CD4-positive, CD25-positive, alpha-beta regulatory T cell (primary cell): Measurements from ENCODE around the gene ITSN1. TPM values are rescaled to one million over a fixed set of nuclear protein-coding genes. Genes with fewer than 3 reads are reported as not detected.

Experiments
- ATAC-seq, 2 donors: fragments of 150-1000 bp; cut with Tn5 transposase; one replicate each; pipeline ENCODE4 v1.10.0; 2021; ENCODE audit warnings: low read depth in 2 of 2, moderate number of reproducible peaks in 2 of 2, moderate library complexity in 1 of 2
- DNase-seq, 3 donors: peaks; one replicate each; pipeline versions ENCODE4 v3.0.0 to v3.0.0-alpha.2; 2012 to 2022; ENCODE audit warnings: mixed read lengths in 1 of 3
- H3K27ac ChIP-seq: one replicate; pipeline ENCODE4 v1.7.0; 2013; ENCODE audit warnings: mild to moderate bottlenecking, low read length; ENCODE audit not compliant: insufficient read depth, poor library complexity, severe bottlenecking
- H3K27me3 ChIP-seq: one replicate; pipeline ENCODE4 v1.7.0; 2013; ENCODE audit warnings: low read length; ENCODE audit not compliant: control insufficient read depth, insufficient read depth
- H3K36me3 ChIP-seq: one replicate; pipeline ENCODE4 v1.7.0; 2013; ENCODE audit warnings: mild to moderate bottlenecking, low read length, moderate library complexity; ENCODE audit not compliant: control insufficient read depth, insufficient read depth
- H3K4me1 ChIP-seq: 2 replicates; pipeline ENCODE4 v1.7.0; 2013; ENCODE audit warnings: mild to moderate bottlenecking, low read length; ENCODE audit not compliant: insufficient read depth, control insufficient read depth, poor library complexity, severe bottlenecking
- H3K4me3 ChIP-seq: one replicate; pipeline ENCODE4 v1.7.0; 2013; ENCODE audit warnings: low read depth, mild to moderate bottlenecking, low read length, moderate library complexity
- H3K9me3 ChIP-seq, 2 experiments: 1 replicate in 1 of 2; 2 replicates in 1 of 2; pipeline ENCODE4 v1.7.0; 2013; ENCODE audit warnings: low read length in 2 of 2, mild to moderate bottlenecking in 1 of 2, moderate library complexity in 1 of 2; ENCODE audit not compliant: control insufficient read depth in 2 of 2
- H3K27ac Mint-ChIP-seq, 3 donors: one replicate each; pipeline ENCODE4 v1.8.0; 2020 to 2022; ENCODE audit warnings: mild to moderate bottlenecking in 3 of 3, mixed read lengths in 3 of 3, moderate library complexity in 2 of 3
- H3K27me3 Mint-ChIP-seq: one replicate; pipeline ENCODE4 v1.8.0; 2022; ENCODE audit warnings: mild to moderate bottlenecking, mixed read lengths
- H3K36me3 Mint-ChIP-seq: one replicate; pipeline ENCODE4 v1.8.0; 2020; ENCODE audit warnings: mixed read lengths
- H3K4me1 Mint-ChIP-seq, 4 donors: one replicate each; pipeline ENCODE4 v1.8.0; 2020 to 2022; ENCODE audit warnings: mixed read lengths in 4 of 4, mild to moderate bottlenecking in 1 of 4
- H3K4me3 Mint-ChIP-seq, 4 donors: one replicate each; pipeline ENCODE4 v1.8.0; 2020 to 2022; ENCODE audit warnings: mild to moderate bottlenecking in 4 of 4, mixed read lengths in 4 of 4, moderate library complexity in 3 of 4
- H3K9me3 Mint-ChIP-seq, 7 donors: one replicate each; pipeline ENCODE4 v1.8.0; 2020 to 2022; ENCODE audit warnings: mixed read lengths in 7 of 7, mild to moderate bottlenecking in 3 of 7, moderate library complexity in 2 of 7
- polyA plus RNA-seq, 4 donors: library from polyadenylated mRNA; unstranded; fragments of 300-500 nt; fragmentation: Illumina TruSeq; gene quantifications; one replicate each; pipeline ENCODE4 v1.2.3, GENCODE V29; 2021
- total RNA-seq: library from RNA; stranded (reverse); gene quantifications from one replicate; pipeline ENCODE4 v1.2.3, GENCODE V29; 2022

The ITSN1 gene
- total and polyA plus RNA-seq, 5 donors from 2014 or later, result 0.17 to 1.1 (median 0.44) TPM

GRCh38 chr21:33939226-33939625, 296.9 kb downstream of the ITSN1 start:
- H3K36me3 Mint-ChIP-seq, result peaks cover 27% of the 10 kb centered on the region
- peak overlapping the region; percentile 22 to 98 (median 50) for H3K4me3 Mint-ChIP-seq
- peaks cover 25 to 89% (median 51%) of the 10 kb centered on the region in 4 donors for H3K4me1 Mint-ChIP-seq
- Histone ChIP-seq H3K27me3 (no peaks in the 10 kb centered on the region), H3K36me3 (peaks cover 30% of the 10 kb centered on the region), H3K4me1 (peaks cover 51% of the 10 kb centered on the region), H3K4me3 (peak overlapping the region; percentile 5), H3K9me3 (no peaks in the 10 kb centered on the region), H3K27ac (peak overlapping the region; percentile 96)
- DNase-seq (no peak), ATAC-seq (no peak)
- no peaks in the 10 kb centered on the region for H3K27me3 Mint-ChIP-seq
- peak overlapping the region; percentile 99 to 100 (median 100) for H3K27ac Mint-ChIP-seq
- no peaks in the 10 kb centered on the region for H3K9me3 Mint-ChIP-seq

- H3K36me3 Mint-ChIP-seq, result peaks cover 32% of the 10 kb centered on the region
- peak in 1 of 3 donors; percentile 30 for DNase-seq
Observed at GRCh38 chr21:33940164-33940880, 298.0 kb downstream of the ITSN1 start.

GRCh38 chr21:33940881-33941245, 298.6 kb downstream of the ITSN1 start:
- Histone ChIP-seq H3K27ac (no peak overlapping the region), H3K4me1 (peaks cover 47% of the 10 kb centered on the region), H3K4me3 (no peak overlapping the region), H3K27me3 (no peaks in the 10 kb centered on the region), H3K9me3 (no peaks in the 10 kb centered on the region), H3K36me3 (peaks cover 33% of the 10 kb centered on the region)
- DNase-seq (no peak), ATAC-seq (no peak)
- Mint-ChIP-seq H3K36me3 (peaks cover 28% of the 10 kb centered on the region), H3K4me3 (peak overlapping the region in 3 of 4 donors; percentile 65 to 81 (median 71)), H3K27ac (peak overlapping the region; percentile 79 to 100 (median 82)), H3K27me3 (no peaks in the 10 kb centered on the region), H3K9me3 (peaks cover 0 to 3% (median 0%) of the 10 kb centered on the region in 7 donors), H3K4me1 (peaks cover 22 to 87% (median 52%) of the 10 kb centered on the region in 4 donors)

More at GRCh38 chr21:33940164-33940880, 298.0 kb downstream of the ITSN1 start:
- no peak overlapping the region for H3K4me3 ChIP-seq
- H3K4me1 Mint-ChIP-seq, result peaks cover 21 to 89% (median 52%) of the 10 kb centered on the region in 4 donors
- ATAC-seq, result no peak
- peak overlapping the region; percentile 56 to 81 (median 72) for H3K4me3 Mint-ChIP-seq
- no peaks in the 10 kb centered on the region for H3K9me3 ChIP-seq
- H3K27ac Mint-ChIP-seq, result peak overlapping the region; percentile 79 to 100 (median 82)
- H3K27me3 Mint-ChIP-seq, result no peaks in the 10 kb centered on the region
- peak overlapping the region; percentile 96 for H3K27ac ChIP-seq
- H3K36me3 ChIP-seq, result peaks cover 35% of the 10 kb centered on the region
- H3K27me3 ChIP-seq, result no peaks in the 10 kb centered on the region
- H3K9me3 Mint-ChIP-seq, result peaks cover 0 to 3% (median 0%) of the 10 kb centered on the region in 7 donors
- H3K4me1 ChIP-seq, result peaks cover 45% of the 10 kb centered on the region

- Mint-ChIP-seq H3K27ac (peak overlapping the region; percentile 52 to 79 (median 63)), H3K4me3 (peak overlapping the region in 1 of 4 donors; percentile 39), H3K9me3 (peaks cover 0 to 3% (median 0%) of the 10 kb centered on the region in 7 donors), H3K36me3 (peaks cover 30% of the 10 kb centered on the region), H3K4me1 (peaks cover 32 to 87% (median 52%) of the 10 kb centered on the region in 4 donors), H3K27me3 (no peaks in the 10 kb centered on the region)
- Histone ChIP-seq H3K4me1 (peaks cover 45% of the 10 kb centered on the region), H3K27me3 (no peaks in the 10 kb centered on the region), H3K36me3 (peaks cover 30% of the 10 kb centered on the region), H3K9me3 (no peaks in the 10 kb centered on the region), H3K27ac (no peak overlapping the region), H3K4me3 (no peak overlapping the region)
- DNase-seq, result no peak
- no peak for ATAC-seq
Observed at GRCh38 chr21:33942426-33942825, 300.1 kb downstream of the ITSN1 start.

GRCh38 chr21:33943293-33943692, 301.0 kb downstream of the ITSN1 start:
- no peaks in the 10 kb centered on the region for H3K27me3 ChIP-seq
- H3K9me3 Mint-ChIP-seq, result peaks cover 0 to 3% (median 0%) of the 10 kb centered on the region in 7 donors
- no peak overlapping the region for H3K4me3 ChIP-seq
- no peaks in the 10 kb centered on the region for H3K27me3 Mint-ChIP-seq
- no peak for ATAC-seq
- peak overlapping the region in 1 of 4 donors; percentile 49 for H3K4me3 Mint-ChIP-seq
- peak overlapping the region; percentile 9 for H3K27ac ChIP-seq
- peak overlapping the region in 1 of 3 donors; percentile 32 for H3K27ac Mint-ChIP-seq
- H3K36me3 Mint-ChIP-seq, result peaks cover 33% of the 10 kb centered on the region
- peaks cover 31 to 87% (median 52%) of the 10 kb centered on the region in 4 donors for H3K4me1 Mint-ChIP-seq
- DNase-seq, result no peak
- peaks cover 44% of the 10 kb centered on the region for H3K4me1 ChIP-seq
- H3K9me3 ChIP-seq, result no peaks in the 10 kb centered on the region
- peaks cover 30% of the 10 kb centered on the region for H3K36me3 ChIP-seq

GRCh38 chr21:33944185-33944763, 302.0 kb downstream of the ITSN1 start:
- no peak overlapping the region for H3K27ac ChIP-seq
- H3K4me1 ChIP-seq, result peaks cover 49% of the 10 kb centered on the region
- H3K9me3 ChIP-seq, result no peaks in the 10 kb centered on the region
- Mint-ChIP-seq H3K27ac (peak overlapping the region; percentile 64 to 99 (median 84)), H3K9me3 (peaks cover 0 to 3% (median 0%) of the 10 kb centered on the region in 7 donors), H3K27me3 (no peaks in the 10 kb centered on the region), H3K4me3 (peak overlapping the region in 1 of 4 donors; percentile 29), H3K36me3 (peaks cover 31% of the 10 kb centered on the region), H3K4me1 (peaks cover 24 to 87% (median 48%) of the 10 kb centered on the region in 4 donors)
- H3K27me3 ChIP-seq, result no peaks in the 10 kb centered on the region
- H3K36me3 ChIP-seq, result peaks cover 25% of the 10 kb centered on the region
- DNase-seq (no peak), ATAC-seq (no peak)
- H3K4me3 ChIP-seq, result no peak overlapping the region

GRCh38 chr21:33945652-33946270, 303.5 kb downstream of the ITSN1 start:
- Mint-ChIP-seq H3K27ac (peak overlapping the region; percentile 95 to 99 (median 99)), H3K4me1 (peaks cover 20 to 87% (median 50%) of the 10 kb centered on the region in 4 donors), H3K27me3 (no peaks in the 10 kb centered on the region), H3K9me3 (peaks cover 0 to 3% (median 0%) of the 10 kb centered on the region in 7 donors), H3K36me3 (peaks cover 24% of the 10 kb centered on the region), H3K4me3 (peak overlapping the region; percentile 62 to 74 (median 66))
- peak overlapping the region; percentile 100 for H3K27ac ChIP-seq
- no peaks in the 10 kb centered on the region for H3K27me3 ChIP-seq
- DNase-seq (peak in 2 of 3 donors; percentile 59 to 65), ATAC-seq (no peak)
- H3K9me3 ChIP-seq, result no peaks in the 10 kb centered on the region
- peaks cover 22% of the 10 kb centered on the region for H3K36me3 ChIP-seq
- peaks cover 63% of the 10 kb centered on the region for H3K4me1 ChIP-seq
- H3K4me3 ChIP-seq, result peak overlapping the region; percentile 43
